Natural killer cell (primary cell): Measurements from ENCODE around the gene CHGA. TPM values are rescaled to one million over a fixed set of nuclear protein-coding genes. Genes with fewer than 3 reads are reported as not detected.

Experiments
- ATAC-seq, 3 donors: fragments of 150-1000 bp in 2 of 3; fragments of 200-7000 bp in 1 of 3; cut with Tn5 transposase; 1 replicate in 1 of 3; 2 replicates in 2 of 3; pipeline ENCODE4 v1.10.0; 2021; ENCODE audit warnings: mild to moderate bottlenecking in 2 of 3, moderate library complexity in 2 of 3
- DNase-seq, 2 donors: peaks; one replicate each; pipeline versions ENCODE4 v3.0.0 to v3.0.0-alpha.2; 2013 to 2021; ENCODE audit warnings: mixed read lengths in 1 of 2
- H3K27ac ChIP-seq: one replicate; pipeline ENCODE4 v1.5.1; 2013; ENCODE audit warnings: mild to moderate bottlenecking, low read length
- H3K27me3 ChIP-seq: one replicate; pipeline ENCODE4 v1.6.1; 2013; ENCODE audit warnings: low read length; ENCODE audit not compliant: control insufficient read depth, insufficient read depth
- H3K36me3 ChIP-seq: one replicate; pipeline ENCODE4 v1.6.1; 2013; ENCODE audit warnings: low read length; ENCODE audit not compliant: control insufficient read depth, insufficient read depth
- H3K4me1 ChIP-seq: one replicate; pipeline ENCODE4 v1.6.1; 2013; ENCODE audit warnings: low read length; ENCODE audit not compliant: control insufficient read depth, insufficient read depth
- H3K4me3 ChIP-seq: one replicate; pipeline ENCODE4 v1.5.1; 2013; ENCODE audit warnings: low read length
- H3K9me3 ChIP-seq: one replicate; pipeline ENCODE4 v1.6.1; 2013; ENCODE audit warnings: low read length; ENCODE audit not compliant: control insufficient read depth, insufficient read depth
- H3K27ac Mint-ChIP-seq, 2 donors: one replicate each; pipeline ENCODE4 v1.8.0; 2022; ENCODE audit warnings: mild to moderate bottlenecking in 2 of 2, mixed read lengths in 2 of 2, moderate library complexity in 1 of 2
- H3K27me3 Mint-ChIP-seq, 2 donors: one replicate each; pipeline ENCODE4 v1.8.0; 2022; ENCODE audit warnings: low read depth in 2 of 2, mixed read lengths in 2 of 2
- H3K36me3 Mint-ChIP-seq: one replicate; pipeline ENCODE4 v1.8.0; 2022; ENCODE audit warnings: mixed read lengths
- H3K4me1 Mint-ChIP-seq, 2 donors: one replicate each; pipeline ENCODE4 v1.8.0; 2022; ENCODE audit warnings: mixed read lengths in 2 of 2
- H3K4me3 Mint-ChIP-seq: one replicate; pipeline ENCODE4 v1.8.0; 2022; ENCODE audit warnings: mild to moderate bottlenecking, moderate library complexity, mixed read lengths
- H3K9me3 Mint-ChIP-seq, 2 donors: one replicate each; pipeline ENCODE4 v1.8.0; 2022; ENCODE audit warnings: mixed read lengths in 2 of 2
- WGBS: methylation state at CpG from one replicate; pipeline ENCODE4 v1.1.7; 2013; ENCODE audit warnings: missing lambda C conversion rate; ENCODE audit not compliant: insufficient coverage; 5-methylcytosine and 5-hydroxymethylcytosine counted together
- intact Hi-C: fragments of 100-400 bp; cut with micrococcal nuclease; formaldehyde crosslinking; loops from one replicate; pipeline ENCODE4 v1.14.2; 2022
- total RNA-seq, 4 donors: library from RNA; stranded (reverse); fragments of 120-200 nt in 1 of 4; gene quantifications; one replicate each; pipeline versions ENCODE4 v1.2.3 to v1.2.4, GENCODE V29; 2013 to 2022
- TF ChIP-seq, protein P1 (sequence below): fragments of 200-600 bp; IDR thresholded peaks from one replicate; pipeline ENCODE4 v1.8.0; 2022; ENCODE audit warnings: antibody characterized with exemption

The CHGA gene
- total RNA-seq, 3 donors from 2014 or later (not counting 1 experiment from before 2014, with no cell fraction given) = not detected

DNA sequence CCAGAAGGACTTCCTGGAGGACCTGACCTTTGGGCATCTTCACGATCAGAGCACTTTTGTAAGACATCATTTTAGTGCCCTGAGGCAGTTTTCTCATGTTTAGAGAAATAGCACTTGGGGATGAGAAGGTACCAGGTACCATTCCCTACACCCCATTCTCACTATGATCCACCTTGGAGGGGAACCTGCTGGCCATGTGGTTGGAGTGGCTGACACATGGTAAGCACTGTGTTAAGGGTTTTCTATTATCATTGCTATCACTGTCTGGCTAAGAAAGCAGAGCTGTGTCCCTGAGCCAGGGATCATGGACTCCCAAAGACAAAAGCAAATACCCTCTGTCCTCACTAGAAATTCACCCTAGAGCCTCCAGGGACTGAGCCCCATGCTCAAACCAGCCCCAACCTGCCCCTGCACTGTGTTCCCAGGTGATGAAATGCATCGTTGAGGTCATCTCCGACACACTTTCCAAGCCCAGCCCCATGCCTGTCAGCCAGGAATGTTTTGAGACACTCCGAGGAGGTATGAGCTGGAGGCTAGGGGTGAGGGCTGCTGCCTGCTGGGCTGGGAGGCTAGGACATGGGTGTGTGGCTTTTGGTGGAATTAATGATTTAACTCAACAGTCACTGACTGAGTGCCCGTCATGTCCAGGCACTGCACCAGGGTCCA is 3.4 kb downstream of the CHGA start:
- TF ChIP-seq, protein P1, sequence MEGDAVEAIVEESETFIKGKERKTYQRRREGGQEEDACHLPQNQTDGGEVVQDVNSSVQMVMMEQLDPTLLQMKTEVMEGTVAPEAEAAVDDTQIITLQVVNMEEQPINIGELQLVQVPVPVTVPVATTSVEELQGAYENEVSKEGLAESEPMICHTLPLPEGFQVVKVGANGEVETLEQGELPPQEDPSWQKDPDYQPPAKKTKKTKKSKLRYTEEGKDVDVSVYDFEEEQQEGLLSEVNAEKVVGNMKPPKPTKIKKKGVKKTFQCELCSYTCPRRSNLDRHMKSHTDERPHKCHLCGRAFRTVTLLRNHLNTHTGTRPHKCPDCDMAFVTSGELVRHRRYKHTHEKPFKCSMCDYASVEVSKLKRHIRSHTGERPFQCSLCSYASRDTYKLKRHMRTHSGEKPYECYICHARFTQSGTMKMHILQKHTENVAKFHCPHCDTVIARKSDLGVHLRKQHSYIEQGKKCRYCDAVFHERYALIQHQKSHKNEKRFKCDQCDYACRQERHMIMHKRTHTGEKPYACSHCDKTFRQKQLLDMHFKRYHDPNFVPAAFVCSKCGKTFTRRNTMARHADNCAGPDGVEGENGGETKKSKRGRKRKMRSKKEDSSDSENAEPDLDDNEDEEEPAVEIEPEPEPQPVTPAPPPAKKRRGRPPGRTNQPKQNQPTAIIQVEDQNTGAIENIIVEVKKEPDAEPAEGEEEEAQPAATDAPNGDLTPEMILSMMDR = no peak
- no peaks in the 10 kb centered on the region for H3K9me3 Mint-ChIP-seq
- 91% methylated on average over 5 of the region's 5 CpGs for WGBS
- Histone ChIP-seq H3K4me1 (no peaks in the 10 kb centered on the region), H3K27ac (no peak overlapping the region), H3K9me3 (no peaks in the 10 kb centered on the region), H3K27me3 (peaks cover 5% of the 10 kb centered on the region), H3K36me3 (no peaks in the 10 kb centered on the region), H3K4me3 (no peak overlapping the region)
- H3K27ac Mint-ChIP-seq = no peak overlapping the region
- no peak overlapping the region for H3K4me3 Mint-ChIP-seq
- DNase-seq (no peak), ATAC-seq (no peak)
- H3K36me3 Mint-ChIP-seq = no peaks in the 10 kb centered on the region
- intact Hi-C loops = no loop called here
- H3K27me3 Mint-ChIP-seq = peaks cover 11 to 29% of the 10 kb centered on the region in 2 donors
- H3K4me1 Mint-ChIP-seq = peaks cover 6 to 15% of the 10 kb centered on the region in 2 donors

DNA sequence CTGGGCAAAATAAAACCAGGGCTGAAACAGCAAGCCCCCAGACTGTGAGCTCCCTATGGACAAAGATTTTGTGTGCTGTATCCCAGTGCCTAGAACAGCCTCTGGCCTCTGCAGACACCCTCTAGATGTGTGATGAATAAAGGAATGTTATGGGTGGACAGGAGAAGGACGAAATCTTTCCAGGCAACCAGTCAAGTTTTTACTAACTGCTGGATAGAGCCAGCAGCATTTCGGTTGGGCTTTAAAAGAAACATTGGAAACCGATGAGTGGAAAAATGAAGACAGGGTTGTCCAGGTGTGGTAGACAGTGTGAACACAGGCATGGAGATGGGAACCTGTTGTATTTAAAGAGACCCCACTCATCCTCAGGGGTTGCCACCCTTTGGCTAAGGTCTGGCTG is 4.0 kb downstream of the CHGA start:
- H3K27ac Mint-ChIP-seq = no peak overlapping the region
- H3K4me3 Mint-ChIP-seq = no peak overlapping the region
- no peak overlapping the region for H3K27ac ChIP-seq
- TF ChIP-seq, protein P1 = no peak
- ATAC-seq (no peak), DNase-seq (no peak)
- no peaks in the 10 kb centered on the region for H3K9me3 Mint-ChIP-seq
- no peaks in the 10 kb centered on the region for H3K4me1 ChIP-seq
- H3K9me3 ChIP-seq = no peaks in the 10 kb centered on the region
- no peak overlapping the region for H3K4me3 ChIP-seq
- WGBS = 90% methylated on average over 3 of the region's 3 CpGs
- H3K4me1 Mint-ChIP-seq = peaks cover 6 to 15% of the 10 kb centered on the region in 2 donors
- peaks cover 8 to 23% of the 10 kb centered on the region in 2 donors for H3K27me3 Mint-ChIP-seq
- H3K36me3 ChIP-seq = no peaks in the 10 kb centered on the region
- H3K27me3 ChIP-seq = peaks cover 5% of the 10 kb centered on the region
- intact Hi-C loops = no loop called here
- no peaks in the 10 kb centered on the region for H3K36me3 Mint-ChIP-seq

DNA sequence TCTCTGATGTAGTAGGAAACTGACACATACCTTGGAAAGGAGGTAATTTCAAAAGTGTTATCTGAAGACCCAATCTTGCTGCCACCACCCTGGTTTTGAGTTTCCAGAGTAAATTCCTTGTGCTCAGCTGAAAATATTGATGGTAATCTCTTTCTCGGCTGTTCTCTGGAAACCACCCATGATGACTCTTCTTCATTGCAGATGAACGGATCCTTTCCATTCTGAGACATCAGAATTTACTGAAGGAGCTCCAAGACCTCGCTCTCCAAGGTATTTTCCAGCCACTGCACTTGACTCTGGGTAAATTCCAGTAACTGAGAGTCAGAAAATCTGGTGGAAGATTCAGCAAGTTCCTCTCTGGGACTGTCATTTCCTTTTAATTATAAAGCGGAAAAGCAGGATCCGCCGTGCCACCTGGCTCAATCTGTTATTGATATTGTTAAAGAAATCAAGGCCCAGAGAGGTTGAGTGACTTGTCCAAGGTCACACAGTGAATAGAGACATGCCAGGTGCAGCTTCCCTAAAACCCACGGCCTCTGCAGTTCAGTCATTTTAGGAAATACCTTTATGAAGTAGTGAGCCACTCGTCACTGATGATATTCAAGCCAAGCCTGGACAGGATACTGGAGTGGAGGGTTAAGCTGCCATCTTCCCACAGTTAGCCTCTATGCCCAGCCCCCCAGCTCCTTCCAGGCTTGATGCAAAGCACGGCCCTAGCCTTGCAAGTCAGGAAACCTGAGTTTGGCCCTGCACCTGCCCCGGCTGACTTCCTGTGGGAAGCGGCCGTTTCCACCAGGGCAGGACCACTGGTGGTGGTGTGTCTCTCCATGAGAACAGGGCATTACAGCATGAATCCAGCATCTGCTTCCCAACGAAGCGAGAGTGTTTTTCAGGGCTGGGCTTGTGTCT is 4.7 kb downstream of the CHGA start:
- no peaks in the 10 kb centered on the region for H3K9me3 Mint-ChIP-seq
- DNase-seq (no peak), ATAC-seq (no peak)
- Histone ChIP-seq H3K27me3 (peaks cover 5% of the 10 kb centered on the region), H3K9me3 (no peaks in the 10 kb centered on the region), H3K36me3 (no peaks in the 10 kb centered on the region), H3K4me3 (no peak overlapping the region), H3K27ac (no peak overlapping the region), H3K4me1 (no peaks in the 10 kb centered on the region)
- WGBS = 69% methylated on average over 14 of the region's 14 CpGs
- intact Hi-C loops = no loop called here
- H3K4me3 Mint-ChIP-seq = no peak overlapping the region
- no peaks in the 10 kb centered on the region for H3K36me3 Mint-ChIP-seq
- TF ChIP-seq, protein P1 = no peak
- H3K27ac Mint-ChIP-seq = no peak overlapping the region
- peaks cover 2 to 16% of the 10 kb centered on the region in 2 donors for H3K27me3 Mint-ChIP-seq
- H3K4me1 Mint-ChIP-seq = peaks cover under 1 to 11% of the 10 kb centered on the region in 2 donors
